Neural cell (in vitro differentiated cells): ENCODE data around the gene OLIG3. TPM values are rescaled to one million over a fixed set of nuclear protein-coding genes. Genes with fewer than 3 reads are reported as not detected.

ENCODE experiments used
- H2AFZ ChIP-seq: fragments of 200-600, 300-800 bp; sonication (generic), shearing (Covaris generic); 2 replicates; pipeline ENCODE4 v1.6.0; 2014; ENCODE audit warnings: low read depth, mild to moderate bottlenecking, antibody characterized with exemption, low read length, moderate library complexity
- H3F3A ChIP-seq: fragments of 200-600 bp; shearing (Covaris generic); 2 replicates; pipeline ENCODE4 v1.6.1; 2016; ENCODE audit warnings: mild to moderate bottlenecking, moderate library complexity, mixed read lengths, antibody characterized with exemption, low read length; ENCODE audit not compliant: insufficient read depth, poor library complexity, severe bottlenecking
- H3K27ac ChIP-seq: fragments of 200-600, 300-800 bp; sonication (generic), shearing (Covaris generic); 2 replicates; pipeline ENCODE4 v1.5.1; 2014; ENCODE audit warnings: mild to moderate bottlenecking, low read length, moderate library complexity
- H3K27me3 ChIP-seq: fragments of 300-800, 200-600 bp; sonication (generic), shearing (Covaris generic); 2 replicates; pipeline ENCODE4 v1.6.0; 2014; ENCODE audit warnings: mild to moderate bottlenecking, low read depth, low read length, moderate library complexity; ENCODE audit not compliant: insufficient read depth
- H3K36me3 ChIP-seq: fragments of 300-800, 200-600 bp; sonication (generic), shearing (Covaris generic); 2 replicates; pipeline ENCODE4 v1.5.1; 2014; ENCODE audit warnings: mild to moderate bottlenecking, antibody characterized with exemption, low read length, moderate library complexity; ENCODE audit not compliant: insufficient read depth
- H3K4me2 ChIP-seq: fragments of 300-800, 200-600 bp; sonication (generic), shearing (Covaris generic); 2 replicates; pipeline ENCODE4 v1.6.0; 2014; ENCODE audit warnings: mild to moderate bottlenecking, low read length
- H3K4me3 ChIP-seq: fragments of 300-800, 200-600 bp; sonication (generic), shearing (Covaris generic); 2 replicates; pipeline ENCODE4 v1.5.1; 2014; ENCODE audit warnings: mild to moderate bottlenecking, low read length, moderate library complexity
- H3K79me2 ChIP-seq: fragments of 200-600 bp; shearing (Covaris generic); replicated peaks from 2 replicates; pipeline ENCODE4 v1.6.0; 2014; ENCODE audit warnings: mild to moderate bottlenecking, low read length, moderate library complexity; ENCODE audit not compliant: insufficient read depth
- H3K9ac ChIP-seq: fragments of 300-800, 200-600 bp; sonication (generic), shearing (Covaris generic); 2 replicates; pipeline ENCODE4 v1.6.1; 2016; ENCODE audit warnings: mild to moderate bottlenecking, low read length, mixed read lengths
- H3K9me2 ChIP-seq: fragments of 200-600 bp; shearing (Covaris generic); 2 replicates; pipeline ENCODE4 v1.6.1; 2016; ENCODE audit warnings: mild to moderate bottlenecking, low read length, mixed read lengths; ENCODE audit not compliant: insufficient read depth
- H3K9me3 ChIP-seq: fragments of 200-600, 300-800 bp; sonication (generic), shearing (Covaris generic); 2 replicates; pipeline ENCODE4 v1.6.1; 2016; ENCODE audit warnings: mild to moderate bottlenecking, mixed run types, low read length, moderate library complexity, mixed read lengths
- H4K20me1 ChIP-seq: fragments of 200-600 bp; shearing (Covaris generic); 2 replicates; pipeline ENCODE4 v1.6.1; 2016; ENCODE audit warnings: mild to moderate bottlenecking, mixed run types; ENCODE audit not compliant: insufficient read depth
- CTCF ChIP-seq: fragments of 450-650 bp; IDR thresholded peaks from 2 replicates; pipeline ENCODE4 v1.5.1; 2014; ENCODE audit warnings: antibody characterized with exemption, mild to moderate bottlenecking, moderate library complexity; ENCODE audit not compliant: poor library complexity, severe bottlenecking
- EP300 ChIP-seq: fragments of 450-650 bp; conservative IDR thresholded peaks from 2 replicates; pipeline ENCODE4 v1.6.1; 2014; ENCODE audit warnings: antibody characterized with exemption, mild to moderate bottlenecking, moderate library complexity; ENCODE audit not compliant: poor library complexity, severe bottlenecking
- EZH2 ChIP-seq: fragments of 200-600, 300-800 bp; shearing (Covaris generic), sonication (generic); IDR thresholded peaks from 2 replicates; pipeline ENCODE4 v1.6.1; 2014; ENCODE audit warnings: antibody characterized with exemption, low read length, borderline replicate concordance, mild to moderate bottlenecking; ENCODE audit not compliant: insufficient read depth, poor library complexity, severe bottlenecking
- MXI1 ChIP-seq: fragments of 450-650 bp; conservative IDR thresholded peaks from 2 replicates; pipeline ENCODE4 v1.6.1; 2014; ENCODE audit warnings: antibody characterized with exemption, mild to moderate bottlenecking; ENCODE audit not compliant: poor library complexity, severe bottlenecking
- POLR2AphosphoS5 ChIP-seq: IDR thresholded peaks from 2 replicates; pipeline ENCODE4 v1.6.1; 2012
- RAD21 ChIP-seq: fragments of 450-650 bp; conservative IDR thresholded peaks from 2 replicates; pipeline ENCODE4 v1.6.1; 2014; ENCODE audit warnings: antibody characterized with exemption, mild to moderate bottlenecking, moderate library complexity
- SMC3 ChIP-seq: fragments of 450-650 bp; conservative IDR thresholded peaks from 2 replicates; pipeline ENCODE4 v1.6.1; 2014; ENCODE audit warnings: antibody characterized with exemption, mild to moderate bottlenecking, moderate library complexity; ENCODE audit not compliant: poor library complexity
- TAF1 ChIP-seq: IDR thresholded peaks from 2 replicates; pipeline ENCODE4 v1.6.1; 2012; ENCODE audit warnings: low read depth
- polyA plus RNA-seq: library from polyadenylated mRNA; depleted of rRNA; stranded (reverse); fragments of >200 nt; gene quantifications from 2 replicates; pipeline ENCODE4 v1.2.3, GENCODE V29; 2014
- TF ChIP-seq, protein P1 (sequence below): IDR thresholded peaks from 2 replicates; pipeline ENCODE4 v1.6.1; 2012; ENCODE audit warnings: borderline replicate concordance

Gene OLIG3
- polyA plus RNA-seq, 1 donor from 2014 or later = not detected

- no peaks in the 10 kb centered on the region for H3K9me2 ChIP-seq
- H3F3A ChIP-seq = no peaks in the 10 kb centered on the region
- no peak overlapping the region for H3K9ac ChIP-seq
- H2AFZ ChIP-seq = no peak overlapping the region
- TF ChIP-seq, protein P1, sequence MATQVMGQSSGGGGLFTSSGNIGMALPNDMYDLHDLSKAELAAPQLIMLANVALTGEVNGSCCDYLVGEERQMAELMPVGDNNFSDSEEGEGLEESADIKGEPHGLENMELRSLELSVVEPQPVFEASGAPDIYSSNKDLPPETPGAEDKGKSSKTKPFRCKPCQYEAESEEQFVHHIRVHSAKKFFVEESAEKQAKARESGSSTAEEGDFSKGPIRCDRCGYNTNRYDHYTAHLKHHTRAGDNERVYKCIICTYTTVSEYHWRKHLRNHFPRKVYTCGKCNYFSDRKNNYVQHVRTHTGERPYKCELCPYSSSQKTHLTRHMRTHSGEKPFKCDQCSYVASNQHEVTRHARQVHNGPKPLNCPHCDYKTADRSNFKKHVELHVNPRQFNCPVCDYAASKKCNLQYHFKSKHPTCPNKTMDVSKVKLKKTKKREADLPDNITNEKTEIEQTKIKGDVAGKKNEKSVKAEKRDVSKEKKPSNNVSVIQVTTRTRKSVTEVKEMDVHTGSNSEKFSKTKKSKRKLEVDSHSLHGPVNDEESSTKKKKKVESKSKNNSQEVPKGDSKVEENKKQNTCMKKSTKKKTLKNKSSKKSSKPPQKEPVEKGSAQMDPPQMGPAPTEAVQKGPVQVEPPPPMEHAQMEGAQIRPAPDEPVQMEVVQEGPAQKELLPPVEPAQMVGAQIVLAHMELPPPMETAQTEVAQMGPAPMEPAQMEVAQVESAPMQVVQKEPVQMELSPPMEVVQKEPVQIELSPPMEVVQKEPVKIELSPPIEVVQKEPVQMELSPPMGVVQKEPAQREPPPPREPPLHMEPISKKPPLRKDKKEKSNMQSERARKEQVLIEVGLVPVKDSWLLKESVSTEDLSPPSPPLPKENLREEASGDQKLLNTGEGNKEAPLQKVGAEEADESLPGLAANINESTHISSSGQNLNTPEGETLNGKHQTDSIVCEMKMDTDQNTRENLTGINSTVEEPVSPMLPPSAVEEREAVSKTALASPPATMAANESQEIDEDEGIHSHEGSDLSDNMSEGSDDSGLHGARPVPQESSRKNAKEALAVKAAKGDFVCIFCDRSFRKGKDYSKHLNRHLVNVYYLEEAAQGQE = no peak
- no peak for TF ChIP-seq RAD21
- no peak for TF ChIP-seq EP300
- no peak for TF ChIP-seq TAF1
- no peak for TF ChIP-seq SMC3
- TF ChIP-seq POLR2AphosphoS5 = no peak
- TF ChIP-seq EZH2 = no peak
- TF ChIP-seq MXI1 = no peak
- no peak for TF ChIP-seq CTCF
- H3K79me2 ChIP-seq = no peaks in the 10 kb centered on the region
- H3K27ac ChIP-seq = no peak overlapping the region
- H3K4me2 ChIP-seq = no peak overlapping the region
- no peaks in the 10 kb centered on the region for H4K20me1 ChIP-seq
- no peak overlapping the region for H3K4me3 ChIP-seq
- peaks cover 4% of the 10 kb centered on the region for H3K9me3 ChIP-seq
- peaks cover 4% of the 10 kb centered on the region for H3K27me3 ChIP-seq
- H3K36me3 ChIP-seq = no peaks in the 10 kb centered on the region
Measured at GRCh38 chr6:137514418-137514817, 20.2 kb upstream of the OLIG3 start.

DNA sequence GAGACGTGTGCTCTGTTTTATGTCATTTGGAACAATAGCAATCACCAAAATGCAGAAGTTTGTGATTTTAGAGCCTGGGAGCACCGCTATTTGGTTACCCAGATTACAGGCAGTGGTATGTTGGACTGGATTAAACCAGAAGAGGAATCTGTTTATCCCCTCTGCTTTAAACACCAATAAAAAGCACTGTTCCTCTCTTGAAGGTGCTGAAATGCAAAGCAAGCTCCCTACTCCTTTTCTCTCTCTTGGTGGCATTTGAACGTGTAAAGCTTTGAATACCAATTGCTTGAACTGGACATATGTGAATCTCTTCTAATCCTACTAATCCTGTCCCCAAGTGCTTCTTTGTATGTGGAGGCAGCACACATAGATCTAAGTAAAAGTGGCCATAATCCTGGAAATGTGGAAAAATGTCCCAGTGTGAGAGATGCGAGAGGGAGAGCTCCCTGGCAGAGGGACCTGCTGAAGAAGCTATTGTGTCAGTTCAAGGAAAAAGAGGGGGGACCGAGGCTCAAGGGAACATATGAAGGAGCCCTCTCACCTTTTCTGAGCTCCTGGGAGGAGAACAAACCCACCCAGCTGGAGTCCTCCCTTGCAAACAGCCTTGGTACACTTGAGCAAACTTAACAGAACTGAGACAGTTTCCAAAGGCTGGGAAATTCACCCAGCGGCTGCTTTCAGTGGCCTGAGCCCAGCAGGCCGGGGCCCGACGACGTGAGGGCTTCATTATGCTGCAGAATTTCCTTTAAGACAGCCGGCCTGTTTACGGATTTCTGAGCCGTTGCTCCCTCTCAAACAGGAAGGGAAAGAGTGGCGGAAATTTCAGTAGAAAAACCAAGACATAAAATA is 18.8 kb upstream of the OLIG3 start:
- TF ChIP-seq EZH2 (no peak), RAD21 (no peak), EP300 (no peak), POLR2AphosphoS5 (no peak), MXI1 (no peak), TAF1 (no peak), SMC3 (no peak), CTCF (no peak)
- TF ChIP-seq, protein P1 = no peak
- H3K9me2 ChIP-seq = no peaks in the 10 kb centered on the region
- no peak overlapping the region for H3K4me2 ChIP-seq
- H3K79me2 ChIP-seq = no peaks in the 10 kb centered on the region
- H3F3A ChIP-seq = no peaks in the 10 kb centered on the region
- H3K9ac ChIP-seq = no peak overlapping the region
- peaks cover 4% of the 10 kb centered on the region for H3K9me3 ChIP-seq
- H2AFZ ChIP-seq = no peak overlapping the region
- no peak overlapping the region for H3K4me3 ChIP-seq
- H4K20me1 ChIP-seq = no peaks in the 10 kb centered on the region
- H3K36me3 ChIP-seq = no peaks in the 10 kb centered on the region
- no peak overlapping the region for H3K27ac ChIP-seq
- peaks cover 4% of the 10 kb centered on the region for H3K27me3 ChIP-seq
